ENCODE measurements around the gene HOXB5. TPM values are rescaled to one million over a fixed set of nuclear protein-coding genes. Genes with fewer than 3 reads are reported as not detected.

Gene HOXB5
- total and polyA plus RNA-seq, 12 donors = 0.12 to 10.5 (median 3.6) TPM

- Histone ChIP-seq H3K4me3 (no peak overlapping the region), H3K27me3 (no peaks in the 10 kb centered on the region), H3K27ac (no peak overlapping the region), H3K9me3 (replicated peaks in 1 of 3) (no peaks in the 10 kb centered on the region), H3K4me1 (replicated peaks in 1 of 2) (peaks cover 0 to 27% of the 10 kb centered on the region in 2 donors), H3K36me3 (replicated peaks in 1 of 2) (no peaks in the 10 kb centered on the region)
- DNase-seq = no peak
- TF ChIP-seq CTCF (IDR thresholded peaks at IDR 0.05) (no peak), POLR2A (IDR thresholded peaks at IDR 0.05) (no peak)
- 76 to 82% (median 79%) methylated on average over 5 of the region's 5 CpGs for WGBS, 4 donors
- intact Hi-C loops (cut with DNase I) = no loop called here
These were observed 30.6 kb downstream of the HOXB5 start for GRCh38 chr17:48562934-48563333.

- DNase-seq = no peak
- Histone ChIP-seq H3K36me3 (replicated peaks in 1 of 2) (no peaks in the 10 kb centered on the region), H3K27me3 (no peaks in the 10 kb centered on the region), H3K27ac (no peak overlapping the region), H3K4me3 (no peak overlapping the region), H3K9me3 (replicated peaks in 1 of 3) (no peaks in the 10 kb centered on the region), H3K4me1 (replicated peaks in 1 of 2) (peaks cover 0 to 25% of the 10 kb centered on the region in 2 donors)
- intact Hi-C loops (cut with DNase I) = no loop called here
- 75 to 85% (median 79%) methylated on average over 15 of the region's 15 CpGs for whole genome bisulfite sequencing, 4 donors
- peak in 1 of 6 experiments; percentile 22 for TF ChIP-seq CTCF (IDR thresholded peaks at IDR 0.05)
- TF ChIP-seq POLR2A (IDR thresholded peaks at IDR 0.05) = no peak
These were observed 31.4 kb downstream of the HOXB5 start for GRCh38 chr17:48561884-48562810.

- DNase-seq = peak in 1 of 7 donors; percentile 37
- intact Hi-C loops (cut with DNase I) = no loop called here
- Histone ChIP-seq H3K27ac (peak overlapping the region in 2 of 5 donors; percentile 17 to 54), H3K27me3 (no peaks in the 10 kb centered on the region), H3K4me1 (replicated peaks in 1 of 2) (peaks cover 0 to 42% of the 10 kb centered on the region in 2 donors), H3K9me3 (replicated peaks in 1 of 3) (no peaks in the 10 kb centered on the region), H3K4me3 (no peak overlapping the region), H3K36me3 (replicated peaks in 1 of 2) (no peaks in the 10 kb centered on the region)
- 64 to 67% (median 66%) methylated on average over 9 to 14 of the region's 14 CpGs for WGBS, 4 donors
- TF ChIP-seq CTCF (IDR thresholded peaks at IDR 0.05) (no peak), POLR2A (IDR thresholded peaks at IDR 0.05) (peak in 1 of 2 donors; percentile 31)
These were observed 33.5 kb downstream of the HOXB5 start for GRCh38 chr17:48559840-48560817.
